Skeletal muscle cell (primary cell): Measurements from ENCODE around the gene AURKB.

ENCODE experiments used
- DNase-seq: peaks from one replicate; pipeline ENCODE4 v3.0.0-alpha.2; 2010; ENCODE audit warnings: low read depth
- H3K4me3 ChIP-seq: 2 replicates; pipeline ENCODE4 v1.5.1; 2011; ENCODE audit warnings: low read depth, mild to moderate bottlenecking, control low read depth, low read length, moderate library complexity

The AURKB gene

DNA sequence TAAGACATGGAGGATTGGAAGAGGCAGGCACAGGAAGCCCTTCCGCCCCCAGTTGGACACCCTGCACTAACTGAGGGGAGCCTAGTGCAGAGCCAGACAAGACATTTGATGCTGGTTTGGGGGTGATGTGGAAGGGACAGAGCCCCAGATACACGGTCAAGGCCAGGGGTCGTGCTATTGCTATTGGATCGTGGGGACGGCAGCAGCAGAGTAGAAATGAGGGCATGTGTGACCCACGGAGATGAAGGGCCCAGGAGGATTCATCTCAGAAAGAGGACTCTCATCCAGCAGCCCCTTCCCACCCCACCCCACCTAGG lies 45.6 kb downstream of the AURKB start:
- H3K4me3 ChIP-seq = no peak overlapping the region
- DNase-seq = no peak

DNA sequence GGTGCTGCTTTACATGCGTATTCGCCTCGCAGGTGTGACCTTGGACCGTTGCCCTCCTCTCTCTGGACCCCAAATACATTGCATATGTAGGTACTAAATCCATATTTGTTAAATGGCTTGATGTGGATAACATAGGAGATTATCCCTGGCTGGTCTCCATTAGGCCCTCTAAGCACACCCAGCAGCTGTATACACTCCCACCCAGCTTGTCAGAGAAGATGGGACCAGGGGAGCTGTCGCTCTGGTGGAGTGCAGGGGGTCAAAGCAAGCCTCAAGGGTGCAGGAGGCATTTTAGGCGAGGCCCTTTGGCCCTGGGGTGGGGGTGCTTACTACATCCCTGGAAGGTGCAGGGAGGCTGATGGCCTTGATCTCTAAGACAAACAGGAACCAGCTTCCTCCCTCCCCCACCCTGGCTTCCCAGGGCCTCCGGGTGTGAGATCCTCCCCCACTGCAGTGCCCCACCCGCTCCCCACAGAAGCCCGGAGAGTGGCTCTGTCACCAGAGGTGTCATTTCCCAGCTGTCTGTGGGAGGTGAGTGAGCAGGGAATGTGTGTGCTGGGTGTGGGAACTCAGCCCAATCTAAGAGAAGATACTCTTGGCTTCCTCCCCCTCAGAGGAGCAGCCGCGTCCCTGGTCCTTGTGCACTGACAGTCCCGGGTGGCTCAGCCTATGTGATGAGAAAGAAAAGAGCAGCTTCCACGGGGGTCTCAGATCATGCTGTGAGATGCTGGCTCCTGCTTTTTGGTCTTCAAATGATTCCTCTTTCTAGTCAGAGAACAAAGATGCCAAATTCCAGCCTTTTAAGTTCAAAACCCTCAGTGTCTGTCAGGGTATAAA lies 46.2 kb downstream of the AURKB start:
- DNase-seq = no peak
- H3K4me3 ChIP-seq = no peak overlapping the region

DNA sequence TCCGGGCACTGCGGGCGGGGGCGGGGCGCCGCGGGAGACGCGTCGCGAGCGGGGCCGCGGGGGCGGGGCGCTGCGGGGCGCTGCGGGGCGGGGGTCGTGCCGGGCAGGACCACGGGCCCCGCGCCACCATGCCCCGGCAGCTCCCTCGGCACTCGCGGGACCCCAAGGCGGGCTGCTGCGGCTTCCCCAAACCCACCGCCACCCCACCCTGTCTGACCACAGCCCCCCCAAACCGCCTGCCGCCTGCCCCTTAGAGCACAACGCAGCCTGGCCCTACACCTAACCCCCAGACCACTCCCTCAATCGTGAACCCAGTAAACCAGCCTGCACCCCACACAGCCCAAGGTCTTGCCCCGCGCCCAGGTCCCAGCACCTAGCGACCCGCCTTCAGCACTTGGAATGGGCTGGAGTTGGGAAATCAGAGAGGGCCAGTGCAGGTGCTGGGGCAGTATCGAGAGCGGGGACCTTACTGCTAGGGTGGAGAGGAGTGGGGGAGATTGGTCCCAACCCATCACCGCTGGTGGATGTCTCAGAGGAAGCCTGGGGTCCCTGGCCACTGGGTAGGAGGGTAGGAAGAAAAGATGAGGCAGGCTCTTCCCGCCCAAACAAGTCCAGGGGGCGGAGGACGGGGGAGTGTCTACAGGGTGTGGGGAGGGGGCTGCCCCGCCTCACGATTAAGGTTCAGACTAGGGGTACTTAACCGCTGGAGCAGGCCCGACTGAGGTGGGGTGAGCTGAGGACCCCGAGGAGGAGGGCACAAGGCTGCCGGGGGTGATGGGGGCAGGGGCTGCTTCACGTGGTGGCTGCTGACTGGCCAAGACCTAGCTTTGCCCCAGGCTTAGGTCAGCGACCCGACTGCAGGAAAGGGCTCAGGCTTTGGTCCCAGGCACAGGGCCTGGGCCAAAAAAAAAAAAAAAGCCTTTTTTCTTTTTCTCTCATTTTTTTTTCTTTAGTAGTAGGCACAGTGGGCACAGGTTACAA lies 47.1 kb downstream of the AURKB start:
- DNase-seq = no peak

DNA sequence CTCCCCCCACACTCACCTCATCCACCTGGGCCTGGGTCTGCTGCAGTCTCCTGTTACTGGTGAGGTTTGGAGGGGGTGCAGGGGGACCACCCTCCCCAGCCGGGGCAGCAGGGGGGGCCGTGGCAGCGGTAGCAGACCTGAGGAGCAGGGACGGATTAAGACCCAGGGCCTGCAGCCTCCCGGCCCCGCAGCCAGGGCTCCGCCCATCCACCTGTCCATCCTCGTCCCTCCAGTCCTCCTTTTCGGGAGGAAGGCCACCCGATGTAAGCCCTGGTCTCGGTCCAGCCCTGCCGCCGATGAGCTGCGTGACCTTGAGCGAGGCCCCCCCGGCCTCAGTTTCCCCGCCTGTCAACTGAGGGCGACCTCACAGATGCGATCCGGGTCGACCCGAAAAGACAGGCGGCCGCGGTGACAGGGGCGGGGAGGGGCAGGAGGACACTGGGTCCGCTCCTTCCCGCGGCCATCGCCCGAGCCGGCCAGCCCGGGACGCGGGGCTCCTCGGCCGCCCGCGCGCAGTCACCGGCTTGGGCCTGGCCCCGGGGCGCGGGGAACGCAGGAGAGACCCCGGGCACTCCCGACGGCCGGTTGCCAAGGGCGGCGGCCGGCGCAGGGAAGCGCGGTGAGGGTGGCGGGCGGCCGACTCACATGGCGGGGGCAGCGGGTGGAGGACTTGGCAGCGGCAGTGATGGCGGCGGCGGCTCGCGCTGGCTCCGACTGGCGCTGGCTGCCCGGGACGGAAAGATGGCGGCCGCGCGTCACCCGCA lies 48.0 kb downstream of the AURKB start, which contains the start of gene VAMP2:
Gene VAMP2, minus strand, starts transcription at position 716 of the 764 bp plus-strand sequence. Its CDS starts 69 bp downstream, at position 647.
- no peak for DNase-seq

More for the DNA sequence above, 47.1 kb downstream of the AURKB start:
- H3K4me3 ChIP-seq = peak overlapping the region; percentile 90

DNA sequence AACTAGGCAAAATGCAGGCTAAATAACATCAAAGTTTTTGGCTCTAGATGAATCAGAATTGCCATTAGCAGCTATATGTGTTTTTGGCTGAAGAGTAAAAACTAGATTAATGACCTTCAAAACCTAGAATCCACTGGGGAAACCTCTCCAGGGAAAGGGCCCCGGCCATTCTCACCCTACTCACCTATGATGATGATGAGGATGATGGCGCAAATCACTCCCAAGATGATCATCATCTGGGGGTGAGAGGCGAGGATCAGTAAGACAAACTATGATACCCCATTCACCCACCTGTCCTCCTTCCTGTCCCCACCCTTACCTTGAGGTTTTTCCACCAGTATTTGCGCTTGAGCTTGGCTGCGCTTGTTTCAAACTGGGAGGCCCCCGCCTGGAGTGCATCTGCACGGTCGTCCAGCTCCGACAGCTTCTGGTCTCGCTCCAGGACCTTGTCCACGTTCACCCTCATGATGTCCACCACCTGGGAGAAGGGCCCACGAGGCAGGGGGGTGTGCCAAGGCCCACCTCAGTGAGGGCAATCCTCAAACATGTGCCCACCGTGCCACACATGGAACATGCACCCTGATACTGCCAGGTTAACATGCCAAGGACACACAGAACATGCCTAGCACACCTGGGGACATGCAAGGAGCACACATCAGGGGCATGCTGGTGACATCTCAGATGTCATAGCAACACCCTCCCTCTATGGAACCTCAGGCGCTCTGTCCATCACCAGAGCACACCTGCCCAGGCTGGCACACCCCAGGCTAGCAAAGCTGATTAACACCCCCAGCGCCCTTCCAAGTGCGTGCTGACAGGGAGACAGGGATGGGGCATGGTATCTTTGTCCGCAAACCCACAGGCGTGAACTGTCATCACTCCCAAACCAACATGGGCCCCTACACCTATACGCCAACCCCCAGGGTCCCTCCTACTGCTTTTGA lies 48.8 kb downstream of the AURKB start:
- DNase-seq = no peak
- peak overlapping the region; percentile 90 for H3K4me3 ChIP-seq

More for the DNA sequence above, 48.0 kb downstream of the AURKB start, which contains the start of gene VAMP2:
- peak within 1 kb of the TSS; percentile 90 for H3K4me3 ChIP-seq

DNA sequence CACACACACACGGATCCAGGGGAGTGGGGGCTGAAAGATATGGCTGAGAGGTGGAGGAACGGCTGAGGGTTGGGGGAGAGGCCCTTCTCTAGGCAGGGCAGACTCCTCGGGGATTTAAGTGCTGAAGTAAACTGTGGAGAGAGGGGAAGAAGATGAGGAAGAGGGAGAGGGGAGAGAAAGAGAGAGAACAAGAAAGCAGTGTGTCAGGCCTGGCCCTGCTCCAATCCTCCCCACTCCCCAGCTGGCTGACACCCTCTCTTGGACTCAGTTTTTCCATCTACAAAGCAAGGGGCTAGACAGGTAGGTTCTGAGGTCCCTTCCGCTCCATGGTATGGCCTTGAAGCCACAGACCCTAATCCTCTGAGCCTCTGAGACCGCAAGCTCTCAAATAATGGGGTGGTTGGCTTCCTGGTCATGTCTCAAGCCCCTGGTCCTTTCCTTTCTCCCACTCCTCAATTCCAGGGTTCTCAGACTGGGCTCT lies 49.6 kb downstream of the AURKB start:
- DNase-seq = no peak
- H3K4me3 ChIP-seq = peak overlapping the region; percentile 17

DNA sequence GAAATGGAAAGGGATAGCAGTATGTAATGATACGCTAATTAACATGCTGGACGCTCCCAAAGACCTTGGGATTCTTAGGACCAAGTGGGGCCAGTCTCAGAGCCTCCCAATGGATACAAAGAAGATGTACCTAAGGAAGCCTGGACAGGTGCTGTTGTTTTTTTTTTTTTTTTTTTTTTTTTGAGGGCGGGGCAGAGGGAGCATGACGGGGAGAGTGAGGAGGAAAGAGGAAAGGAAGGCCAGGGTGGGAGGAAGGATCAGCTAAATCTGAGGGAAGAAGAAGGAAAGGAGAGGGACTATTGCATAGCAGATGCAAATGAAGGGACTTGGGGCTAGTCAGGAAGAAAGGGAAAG lies 50.2 kb downstream of the AURKB start:
- no peak for DNase-seq
- no peak overlapping the region for H3K4me3 ChIP-seq

DNA sequence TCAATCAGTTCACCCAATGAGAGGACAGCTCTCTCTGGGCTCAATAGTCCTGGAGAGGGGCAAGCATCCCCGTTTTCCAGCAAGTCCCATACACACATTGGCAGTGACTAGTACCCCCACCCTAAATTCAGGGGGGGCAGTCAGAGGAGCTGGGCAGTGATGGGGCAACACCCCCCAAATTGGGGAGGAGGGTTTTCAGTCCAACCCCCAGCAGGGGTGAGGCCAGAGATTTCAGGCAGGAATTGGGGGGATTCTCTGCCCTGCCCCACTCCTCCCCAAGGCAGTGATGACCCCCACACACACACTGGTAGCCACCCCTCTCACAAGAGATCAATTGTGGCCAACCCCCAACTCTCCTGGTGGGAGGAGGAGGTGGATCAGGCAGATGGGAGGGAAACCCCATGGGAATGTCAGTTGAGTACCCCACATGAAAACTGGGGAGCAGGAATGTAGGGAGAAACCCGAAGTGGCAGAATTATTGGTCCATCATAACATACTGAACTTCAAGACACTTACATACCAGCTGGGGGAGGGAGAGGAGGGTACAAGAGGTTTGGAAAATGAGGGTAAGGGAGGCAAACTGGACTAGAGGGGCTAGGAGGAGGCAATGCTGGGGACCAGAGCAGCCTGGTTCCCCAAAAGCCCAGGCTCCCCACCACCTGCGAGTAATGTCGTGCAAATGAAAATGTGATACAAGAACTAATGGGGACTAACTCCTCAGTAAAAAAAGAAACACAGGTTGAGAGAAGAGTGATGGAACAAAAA lies 50.7 kb downstream of the AURKB start:
- no peak overlapping the region for H3K4me3 ChIP-seq

DNA sequence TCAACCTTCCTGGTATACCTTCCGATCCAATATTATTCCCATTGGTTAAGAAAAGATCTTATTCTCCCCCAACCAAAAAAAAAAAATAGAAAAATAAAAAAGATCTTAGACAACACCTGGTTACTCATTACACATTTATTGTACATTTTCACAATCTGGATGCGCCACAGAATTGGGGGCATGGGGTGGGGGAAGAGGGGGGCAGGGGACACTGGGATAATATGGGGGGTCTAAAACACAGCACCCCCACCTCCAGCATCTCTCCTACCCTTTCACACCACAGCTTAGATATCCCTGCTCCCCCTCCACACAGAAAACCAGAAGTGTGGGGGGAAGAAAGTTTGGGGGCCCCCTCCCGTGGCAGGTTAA lies 51.4 kb downstream of the AURKB start:
- no peak overlapping the region for H3K4me3 ChIP-seq
- no peak for DNase-seq

More for the DNA sequence above, 50.7 kb downstream of the AURKB start:
- DNase-seq = no peak

DNA sequence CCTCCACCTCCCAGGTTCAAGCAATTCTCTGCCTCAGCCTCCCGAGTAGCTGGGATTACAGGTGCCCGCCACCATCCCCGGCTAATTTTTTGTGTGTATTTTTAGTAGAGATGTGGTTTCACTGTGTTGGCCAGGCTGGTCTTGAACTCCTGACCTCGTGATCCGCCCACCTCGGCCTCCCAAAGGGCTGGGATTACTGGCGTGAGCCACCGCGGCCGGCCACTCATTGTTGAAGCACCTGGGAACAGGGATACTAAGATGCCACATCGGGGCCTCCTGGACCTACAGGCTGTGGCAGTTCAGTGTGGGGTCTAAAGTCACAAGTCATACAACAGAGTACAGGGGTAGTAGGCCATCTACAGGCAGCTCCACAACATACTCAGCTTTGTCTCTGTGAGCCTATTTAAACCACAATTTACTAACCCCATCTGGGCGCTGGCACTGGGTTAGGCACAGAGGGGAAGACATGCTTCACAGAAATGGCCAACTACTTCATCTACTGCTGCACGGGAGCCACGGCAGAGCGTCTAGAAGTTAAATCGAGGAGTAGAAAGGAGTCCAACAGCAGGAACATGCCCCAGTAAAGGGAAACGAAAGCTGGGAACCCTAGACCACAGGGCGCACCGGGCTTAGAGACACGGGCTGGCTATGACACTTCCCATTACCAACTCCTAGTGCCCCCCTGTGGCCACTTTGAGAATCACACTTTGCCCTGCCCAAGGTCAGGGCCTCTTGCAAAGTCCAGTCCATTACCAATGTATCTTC lies 51.9 kb downstream of the AURKB start:
- no peak overlapping the region for H3K4me3 ChIP-seq
- no peak for DNase-seq

DNA sequence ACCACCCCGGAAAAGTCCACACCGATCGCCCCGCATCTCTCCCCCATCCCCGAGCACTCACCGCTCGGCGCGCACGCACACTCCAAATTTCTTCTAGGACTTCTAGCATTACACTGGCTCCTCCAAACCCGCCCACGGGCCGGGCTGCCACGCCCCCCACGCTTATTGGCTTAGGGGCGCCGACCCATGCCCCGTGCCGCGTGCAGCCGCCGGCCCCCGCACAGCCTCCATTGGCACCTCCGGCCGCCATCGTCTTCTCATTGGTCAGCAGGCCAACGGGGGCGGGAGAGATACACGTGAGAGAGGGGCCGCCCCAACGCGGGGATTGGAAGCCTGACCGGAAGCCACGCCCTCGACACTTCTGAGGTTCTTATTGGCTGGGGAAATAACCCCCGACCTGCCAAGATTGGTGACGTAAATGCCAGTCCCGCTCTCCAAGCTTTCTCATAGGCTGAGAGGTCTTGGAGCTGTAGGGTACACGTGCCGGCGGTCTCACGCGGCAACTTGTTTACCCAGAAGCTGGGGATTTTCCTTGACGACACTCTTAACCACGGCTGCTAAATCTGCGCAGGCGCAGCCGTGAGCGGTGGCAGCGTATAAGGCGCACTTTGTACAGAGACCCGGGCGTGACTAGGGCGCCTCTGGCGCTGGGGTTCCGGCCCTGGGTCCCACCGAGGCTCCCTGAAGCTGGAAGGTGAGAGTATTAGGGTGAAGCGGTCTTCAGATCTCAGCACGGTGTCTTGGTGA lies 54.0 kb downstream of the AURKB start:
- DNase-seq = peak; percentile 100
- H3K4me3 ChIP-seq = peak overlapping the region; percentile 62

DNA sequence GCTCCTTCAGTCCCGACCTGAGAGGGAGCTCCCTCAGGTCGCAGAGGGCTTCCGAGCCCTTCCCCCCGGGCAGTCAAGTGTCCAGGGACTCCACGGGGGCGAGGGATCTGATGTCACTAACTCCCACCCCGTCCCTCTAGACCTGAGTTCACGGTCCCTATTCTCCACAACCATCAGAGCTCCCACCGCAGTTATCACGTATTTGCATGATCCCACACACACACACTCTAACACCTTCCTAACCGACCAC lies 54.5 kb downstream of the AURKB start:
- DNase-seq = no peak
- peak overlapping the region; percentile 62 for H3K4me3 ChIP-seq

DNA sequence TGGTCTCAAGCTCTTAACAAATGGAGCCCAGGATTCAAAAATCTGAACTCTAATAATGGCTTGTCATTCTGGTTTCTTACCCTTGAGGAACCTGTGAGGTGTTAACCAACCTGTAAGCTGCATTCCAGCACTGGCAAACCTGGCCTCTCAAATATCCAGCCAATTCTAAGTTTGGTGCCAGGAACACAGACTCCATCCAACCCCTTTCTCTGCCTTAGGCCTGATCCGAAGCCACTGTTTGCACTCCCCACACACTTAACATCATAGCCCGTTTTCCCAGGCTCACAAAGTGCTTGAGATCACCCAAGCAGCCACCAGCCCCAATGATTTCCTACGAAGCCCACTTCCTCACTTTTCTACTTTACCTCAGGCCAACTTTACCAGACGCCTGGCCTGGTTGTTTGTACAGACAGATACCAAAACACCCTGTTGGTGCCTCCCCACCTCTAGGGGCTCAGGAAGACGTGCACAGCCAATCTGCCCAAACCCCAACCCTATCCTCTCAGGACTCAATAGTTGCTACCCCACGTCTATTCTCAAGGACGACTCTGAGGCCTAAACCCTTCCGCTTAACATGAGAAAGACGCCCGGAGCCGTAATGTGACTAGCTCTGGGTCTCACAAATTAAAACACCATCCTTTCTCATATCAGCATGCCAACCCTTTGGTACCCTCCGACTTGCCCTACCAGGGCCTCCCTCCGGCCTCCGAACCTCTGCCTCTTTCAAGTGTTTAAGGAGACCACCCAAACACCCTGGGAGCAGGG lies 55.0 kb downstream of the AURKB start:
- peak overlapping the region; percentile 62 for H3K4me3 ChIP-seq
- DNase-seq = no peak
